GM23248 (cell line): Measurements from ENCODE around the gene LRRC7.

Experiments
- EZH2 ChIP-seq: fragments of 200-600 bp; sonication (generic); IDR thresholded peaks from 2 replicates; pipeline ENCODE4 v1.6.1; 2018; ENCODE audit warnings: antibody characterized with exemption, mild to moderate bottlenecking; ENCODE audit not compliant: insufficient read depth, poor library complexity, severe bottlenecking
- EZH2phosphoT487 ChIP-seq: fragments of 200-600 bp; sonication (generic); IDR thresholded peaks from 2 replicates; pipeline ENCODE4 v1.6.1; 2018; ENCODE audit warnings: antibody characterized with exemption, moderate library complexity, mild to moderate bottlenecking, low read depth; ENCODE audit not compliant: insufficient read depth

DNA sequence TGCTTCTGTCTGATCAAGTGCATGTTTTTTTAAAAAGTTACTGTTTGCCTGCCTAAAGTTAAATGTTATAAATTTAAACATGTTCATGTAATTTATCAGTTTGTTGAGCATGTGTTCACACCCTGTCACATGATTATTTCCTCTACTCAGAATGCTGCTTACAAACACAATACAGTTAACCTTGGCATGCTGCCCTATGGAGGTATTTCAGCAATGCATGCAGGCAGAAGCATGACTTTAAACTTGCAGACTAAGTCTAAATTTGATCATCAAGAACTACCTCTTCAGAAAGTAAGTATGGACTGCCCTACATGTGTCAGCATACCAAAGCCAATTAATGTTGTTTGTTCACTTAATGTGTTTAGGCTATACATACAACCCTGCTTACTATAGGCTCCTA is 476.1 kb downstream of the LRRC7 start:
- no peak for TF ChIP-seq EZH2
- no peak for TF ChIP-seq EZH2phosphoT487
